Measurements from ENCODE around the gene HTR3B. TPM values are rescaled to one million over a fixed set of nuclear protein-coding genes. Genes with fewer than 3 reads are reported as not detected.

HTR3B gene
- polyA plus RNA-seq, 5 donors, result 0.12 to 0.15 (median 0.14) TPM

DNA sequence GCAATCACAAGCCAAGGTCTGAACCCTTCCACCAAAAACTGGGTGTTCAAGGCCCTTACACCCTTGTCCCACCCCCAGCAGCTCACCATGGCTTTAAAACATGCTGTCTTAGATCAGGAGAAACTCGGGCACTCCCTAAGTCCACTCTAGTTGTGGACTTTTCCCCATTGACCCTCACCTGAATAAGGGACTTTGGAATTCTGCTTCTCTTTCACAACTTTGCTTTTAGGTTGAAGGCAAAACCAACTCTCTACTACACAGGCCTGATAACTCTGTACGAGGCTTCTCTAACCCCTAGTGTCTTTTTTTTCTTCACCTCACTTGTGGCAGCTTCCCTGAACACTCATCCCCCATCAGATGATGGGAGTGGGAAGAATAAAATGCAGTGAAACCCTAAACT is 85.3 kb downstream of the HTR3B start:
- DNase-seq, result no peak

DNA sequence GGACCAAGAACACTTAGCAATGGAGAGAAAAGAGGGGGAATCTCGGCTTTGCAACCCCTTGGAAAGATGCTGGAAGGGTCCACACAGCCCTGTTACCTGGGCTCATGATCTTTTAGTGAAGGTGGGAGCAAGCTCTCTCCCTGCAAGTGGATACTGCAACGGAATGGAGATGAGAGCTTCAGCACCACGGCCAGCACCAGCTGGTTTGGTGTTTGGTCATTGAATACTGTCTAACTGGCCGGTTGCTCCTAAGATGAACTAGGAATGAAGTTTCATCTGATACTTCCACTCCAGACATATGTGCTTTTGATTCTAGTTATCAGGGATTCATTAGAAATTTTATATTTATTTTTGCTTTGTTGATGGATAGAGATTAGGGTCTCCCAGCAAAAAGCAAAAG is 86.6 kb downstream of the HTR3B start:
- peak; percentile 23 to 38 for DNase-seq

DNA sequence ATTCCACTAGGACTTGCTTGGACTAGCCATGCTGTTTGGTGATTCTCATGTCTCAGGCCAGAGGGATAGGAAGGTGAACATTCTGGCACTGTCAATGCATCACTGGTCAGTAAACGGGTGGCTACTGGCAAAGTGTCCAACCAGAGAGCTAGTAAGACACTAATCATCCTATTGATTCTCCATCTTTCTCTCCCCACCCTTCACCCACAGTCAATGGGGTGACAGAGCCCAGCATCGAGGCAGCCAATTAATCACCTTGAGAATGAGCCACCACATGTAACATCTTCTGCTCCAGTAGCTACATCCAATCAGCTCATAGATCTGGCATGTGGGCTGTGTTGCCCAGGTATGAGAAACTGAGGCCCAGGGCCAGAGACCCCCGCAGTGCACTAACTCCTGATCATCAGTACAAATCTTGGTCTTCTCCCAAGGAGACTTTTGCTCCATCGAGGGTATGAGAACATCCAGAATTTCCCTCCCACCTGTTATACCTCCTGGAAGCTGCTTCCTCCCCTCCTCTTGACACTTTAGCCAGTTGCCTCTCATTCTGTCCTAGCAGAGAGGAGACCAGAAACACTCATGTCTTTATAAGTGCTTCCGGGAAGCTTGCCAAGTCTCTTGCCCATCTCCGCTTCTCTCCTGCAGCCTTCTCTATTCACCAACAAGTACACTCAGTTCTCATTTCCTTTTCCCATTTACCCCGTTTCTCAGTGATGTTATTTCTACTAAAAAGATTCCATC is 87.3 kb downstream of the HTR3B start:
- no peak for DNase-seq

DNA sequence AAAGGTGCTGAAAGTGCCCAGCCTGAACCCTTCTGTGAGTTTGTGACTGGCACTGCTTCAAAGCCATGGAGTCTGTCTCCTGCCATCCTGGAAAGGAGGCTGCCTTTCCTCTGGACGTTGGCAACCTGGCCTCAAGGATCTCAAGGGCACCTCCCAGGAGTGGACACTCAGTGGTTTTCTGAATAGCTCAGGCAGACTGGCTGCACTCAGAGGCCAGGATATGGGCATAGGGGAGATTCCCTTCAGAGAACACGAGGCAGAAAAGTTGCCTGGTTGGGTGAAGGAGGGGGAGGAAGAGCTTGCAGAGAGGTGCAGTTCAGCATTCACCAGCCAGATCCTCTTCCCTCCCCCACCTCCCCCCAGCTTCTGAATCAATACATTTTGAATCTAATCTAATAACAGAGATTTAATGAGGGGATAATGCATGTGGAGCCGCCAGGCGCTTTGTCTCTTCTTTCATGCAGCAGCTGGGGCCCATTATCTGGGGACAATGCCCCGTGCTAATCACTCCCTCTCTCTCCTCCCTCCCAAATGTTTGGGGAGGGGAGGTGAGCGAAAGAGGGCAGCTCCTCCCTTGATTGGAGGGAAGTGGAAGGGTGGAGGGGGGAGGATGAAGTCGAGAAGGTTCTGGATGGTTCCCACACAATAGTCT is 88.0 kb downstream of the HTR3B start:
- DNase-seq, result no peak

DNA sequence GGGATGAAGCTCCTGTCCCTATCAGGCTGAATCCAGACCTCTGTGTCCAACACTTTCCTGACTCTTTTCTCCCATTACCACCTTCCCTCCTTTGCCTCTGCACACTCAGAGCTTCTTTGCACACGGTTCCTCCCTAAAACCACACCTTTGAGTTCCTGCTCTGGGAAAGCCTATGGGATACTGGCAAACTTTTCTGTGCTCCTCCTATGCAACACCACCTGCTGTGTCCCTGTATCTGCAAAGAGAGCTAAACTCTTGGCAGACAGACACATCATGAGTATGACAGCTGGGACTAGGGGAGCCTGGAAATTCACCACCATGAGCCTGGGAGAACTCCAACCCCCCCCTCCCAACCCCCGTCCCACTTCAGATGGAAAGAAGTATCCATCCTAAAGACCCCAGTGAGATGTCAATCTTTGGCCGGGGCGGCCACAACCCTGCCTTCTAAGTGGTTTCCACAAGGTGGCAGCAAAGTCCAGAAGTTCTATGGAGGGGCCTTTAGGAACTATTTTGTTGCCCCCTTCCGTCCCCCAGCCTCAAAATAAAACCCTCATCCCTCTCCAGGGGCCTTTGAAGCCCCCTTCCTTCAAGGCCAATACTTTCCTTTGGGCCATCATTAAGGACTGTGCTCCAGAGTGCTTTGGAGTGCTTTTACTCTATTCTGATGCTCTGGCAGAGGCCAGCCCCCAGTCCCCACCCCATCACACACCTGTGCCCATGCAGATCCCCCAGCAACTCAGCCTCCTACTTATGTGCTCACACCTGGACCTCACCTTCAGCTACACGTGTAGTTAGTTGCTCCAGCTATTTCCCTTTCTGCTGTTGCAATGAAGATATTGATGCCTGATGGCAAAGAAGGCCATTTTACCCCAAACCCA is 89.7 kb downstream of the HTR3B start:
- no peak for DNase-seq

Other genes with a start within 250 kb of the HTR3B start
- 1 to 10 TPM in 3 of 5 donors, under 1 TPM in 2; 0.67 to 1.9 (median 1.2) TPM for gene TMPRSS5, start 198.5 kb upstream of the HTR3B start, polyA plus RNA-seq (ENCODE audit: insufficient read depth in 1 of 5, insufficient read length in 5 of 5, low replicate concordance in 1 of 5)
- gene ZW10, start 131.1 kb upstream of the HTR3B start, polyA plus RNA-seq (ENCODE audit: insufficient read depth in 1 of 5, insufficient read length in 5 of 5, low replicate concordance in 1 of 5), result 10 to 100 TPM; 18.1 to 26.5 (median 24.5) TPM
- not detected for gene CLDN25, start 125.0 kb upstream of the HTR3B start, polyA plus RNA-seq (ENCODE audit: insufficient read depth in 1 of 5, insufficient read length in 5 of 5, low replicate concordance in 1 of 5)
- 10 to 100 TPM; 29.3 to 54.9 (median 46.7) TPM for gene USP28, start 29.2 kb upstream of the HTR3B start, polyA plus RNA-seq (ENCODE audit: insufficient read depth in 1 of 5, insufficient read length in 5 of 5, low replicate concordance in 1 of 5)
- gene HTR3A, start 70.3 kb downstream of the HTR3B start, polyA plus RNA-seq (ENCODE audit: insufficient read depth in 1 of 5, insufficient read length in 5 of 5, low replicate concordance in 1 of 5), result under 1 TPM in 2 of 5 donors, not detected in 3; 0.10 to 0.21 TPM
- 1 to 10 TPM; 3.1 to 9.9 (median 6.7) TPM for gene ZBTB16, start 154.9 kb downstream of the HTR3B start, polyA plus RNA-seq (ENCODE audit: insufficient read depth in 1 of 5, insufficient read length in 5 of 5, low replicate concordance in 1 of 5)

Data from right lung (tissue), 5 donors.